ENCODE results near the gene SLC25A12. TPM values are rescaled to one million over a fixed set of nuclear protein-coding genes. Genes with fewer than 3 reads are reported as not detected.

The SLC25A12 gene
- total and polyA plus RNA-seq, 2 donors (not counting 1 experiment from before 2014, with no cell fraction given) = 10.0 to 21.0 TPM

DNA sequence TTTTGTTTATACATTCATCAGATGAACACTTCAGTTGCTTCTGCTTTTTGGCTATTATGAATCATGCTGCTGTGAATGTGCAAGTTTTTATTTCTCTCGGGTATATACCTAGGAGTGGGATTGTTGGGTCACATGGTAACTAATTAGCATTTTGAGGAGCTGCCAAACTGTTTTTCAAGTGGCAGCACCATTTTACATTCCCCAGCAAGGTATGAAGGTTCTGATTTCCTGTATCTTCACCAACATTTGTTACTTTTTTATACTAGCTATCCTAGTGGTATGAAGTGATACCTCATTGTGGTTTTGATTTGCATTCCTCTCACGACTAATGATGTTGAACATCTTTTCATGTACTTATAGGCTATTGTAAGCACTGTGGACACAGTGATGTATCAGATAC is 152.9 kb downstream of the SLC25A12 start:
- H3K27me3 ChIP-seq (replicated peaks in 1 of 4; ENCODE audit: control extremely low read depth in 1 of 4, control insufficient read depth in 3 of 4, insufficient read depth in 4 of 4, low read length in 3 of 4) = no peaks in the 10 kb centered on the region
- CTCF ChIA-PET = interaction anchor here (1.1 to 1.7 kb wide), 2 partner anchors 12 to 38 kb away, joined by 3 to 4 read pairs; no protein-coding TSS in a partner anchor
- intact Hi-C loops (cut with micrococcal nuclease) = no loop called here
- peak overlapping the region; percentile 13 for H3K4me2 ChIP-seq (replicated peaks; ENCODE audit: low read depth, low read length, poor library complexity, severe bottlenecking)
- H3K4me3 ChIP-seq (ENCODE audit: control extremely low read depth in 1 of 5, extremely low read depth in 1 of 5, insufficient read depth in 1 of 5, low read depth in 2 of 5, low read length in 4 of 5) = no peak overlapping the region
- Mint-ChIP-seq H3K4me1 (peaks cover 28% of the 10 kb centered on the region), H3K27me3 (no peaks in the 10 kb centered on the region), H3K4me3 (peak overlapping the region; percentile 25), H3K9me3 (ENCODE audit: insufficient read depth) (peaks cover 3% of the 10 kb centered on the region), H3K27ac (no peak overlapping the region)
- no peak overlapping the region for H2AFZ ChIP-seq (ENCODE audit: insufficient read depth, low read depth, low read length, poor library complexity, severe bottlenecking)
- DNase-seq (peak; percentile 41), ATAC-seq (ENCODE audit: low read depth) (peak; percentile 70)
- peaks cover 8 to 30% of the 10 kb centered on the region in 2 experiments for H3K36me3 ChIP-seq (replicated peaks in 1 of 2; ENCODE audit: control extremely low read depth in 1 of 2, control insufficient read depth in 1 of 2, extremely low read depth in 1 of 2, insufficient read depth in 2 of 2, low read length in 1 of 2)
- TF ChIP-seq EZH2 (IDR thresholded peaks at IDR 0.05; ENCODE audit: borderline replicate concordance, insufficient read depth, low read depth, low read length, poor library complexity, severe bottlenecking) = no peak
- TF ChIP-seq, protein P1, sequence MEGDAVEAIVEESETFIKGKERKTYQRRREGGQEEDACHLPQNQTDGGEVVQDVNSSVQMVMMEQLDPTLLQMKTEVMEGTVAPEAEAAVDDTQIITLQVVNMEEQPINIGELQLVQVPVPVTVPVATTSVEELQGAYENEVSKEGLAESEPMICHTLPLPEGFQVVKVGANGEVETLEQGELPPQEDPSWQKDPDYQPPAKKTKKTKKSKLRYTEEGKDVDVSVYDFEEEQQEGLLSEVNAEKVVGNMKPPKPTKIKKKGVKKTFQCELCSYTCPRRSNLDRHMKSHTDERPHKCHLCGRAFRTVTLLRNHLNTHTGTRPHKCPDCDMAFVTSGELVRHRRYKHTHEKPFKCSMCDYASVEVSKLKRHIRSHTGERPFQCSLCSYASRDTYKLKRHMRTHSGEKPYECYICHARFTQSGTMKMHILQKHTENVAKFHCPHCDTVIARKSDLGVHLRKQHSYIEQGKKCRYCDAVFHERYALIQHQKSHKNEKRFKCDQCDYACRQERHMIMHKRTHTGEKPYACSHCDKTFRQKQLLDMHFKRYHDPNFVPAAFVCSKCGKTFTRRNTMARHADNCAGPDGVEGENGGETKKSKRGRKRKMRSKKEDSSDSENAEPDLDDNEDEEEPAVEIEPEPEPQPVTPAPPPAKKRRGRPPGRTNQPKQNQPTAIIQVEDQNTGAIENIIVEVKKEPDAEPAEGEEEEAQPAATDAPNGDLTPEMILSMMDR (IDR thresholded peaks at IDR 0.05) = no peak
- peaks cover 2 to 6% (median 2%) of the 10 kb centered on the region in 3 donors for H3K9me3 ChIP-seq (ENCODE audit: control extremely low read depth in 1 of 3, control insufficient read depth in 2 of 3, insufficient read depth in 1 of 3, low read length in 2 of 3)
- H4K20me1 ChIP-seq (ENCODE audit: control insufficient read depth, insufficient read depth, low read length, poor library complexity, severe bottlenecking) = peaks cover 6% of the 10 kb centered on the region
- peak overlapping the region in 1 of 2 donors; percentile 33 for H3K27ac ChIP-seq (ENCODE audit: low read length in 2 of 2)
- H3K9ac ChIP-seq (ENCODE audit: low read length) = no peak overlapping the region
- H3K79me2 ChIP-seq (ENCODE audit: control insufficient read depth, insufficient read depth, low read length) = peaks cover 3% of the 10 kb centered on the region
- peaks cover 28 to 30% of the 10 kb centered on the region in 2 donors for H3K4me1 ChIP-seq (ENCODE audit: control insufficient read depth in 2 of 2, insufficient read depth in 2 of 2, low read length in 2 of 2)
- POLR2A ChIA-PET = interaction anchor here (0.7 kb wide), 1 partner anchor 123 kb away, joined by 6 read pairs; no protein-coding TSS in a partner anchor
- WGBS (ENCODE audit: insufficient coverage) = no CpG with 5 or more reads among the region's 2 CpGs

GRCh38 chr2:171735991-171736710 is 157.9 kb downstream of the SLC25A12 start:
- TF ChIP-seq, protein P1 (IDR thresholded peaks at IDR 0.05) = no peak
- no peak for TF ChIP-seq EZH2 (IDR thresholded peaks at IDR 0.05; ENCODE audit: borderline replicate concordance, insufficient read depth, low read depth, low read length, poor library complexity, severe bottlenecking)

More at GRCh38 chr2:171735991-171736710, 157.9 kb downstream of the SLC25A12 start:
- WGBS (ENCODE audit: insufficient coverage) = 100% methylated on average over 1 of the region's 4 CpGs
- Histone ChIP-seq H3K4me3 (ENCODE audit: control extremely low read depth in 1 of 5, extremely low read depth in 1 of 5, insufficient read depth in 1 of 5, low read depth in 2 of 5, low read length in 4 of 5) (no peak overlapping the region), H3K27ac (ENCODE audit: low read length in 2 of 2) (no peak overlapping the region), H3K27me3 (replicated peaks in 1 of 4; ENCODE audit: control extremely low read depth in 1 of 4, control insufficient read depth in 3 of 4, insufficient read depth in 4 of 4, low read length in 3 of 4) (no peaks in the 10 kb centered on the region), H3K79me2 (ENCODE audit: control insufficient read depth, insufficient read depth, low read length) (no peaks in the 10 kb centered on the region), H4K20me1 (ENCODE audit: control insufficient read depth, insufficient read depth, low read length, poor library complexity, severe bottlenecking) (peaks cover 7% of the 10 kb centered on the region), H3K36me3 (replicated peaks in 1 of 2; ENCODE audit: control extremely low read depth in 1 of 2, control insufficient read depth in 1 of 2, extremely low read depth in 1 of 2, insufficient read depth in 2 of 2, low read length in 1 of 2) (peaks cover 9 to 40% of the 10 kb centered on the region in 2 experiments), H3K4me1 (ENCODE audit: control insufficient read depth in 2 of 2, insufficient read depth in 2 of 2, low read length in 2 of 2) (peaks cover 5 to 6% of the 10 kb centered on the region in 2 donors), H3K9ac (ENCODE audit: low read length) (no peak overlapping the region), H3K4me2 (replicated peaks; ENCODE audit: low read depth, low read length, poor library complexity, severe bottlenecking) (no peak overlapping the region), H3K9me3 (ENCODE audit: control extremely low read depth in 1 of 3, control insufficient read depth in 2 of 3, insufficient read depth in 1 of 3, low read length in 2 of 3) (peaks cover 0 to 2% (median 0%) of the 10 kb centered on the region in 3 donors), H2AFZ (ENCODE audit: insufficient read depth, low read depth, low read length, poor library complexity, severe bottlenecking) (no peak overlapping the region)
- Mint-ChIP-seq H3K4me3 (no peak overlapping the region), H3K27ac (no peak overlapping the region), H3K9me3 (ENCODE audit: insufficient read depth) (peaks cover 3% of the 10 kb centered on the region), H3K27me3 (no peaks in the 10 kb centered on the region), H3K4me1 (peaks cover 5% of the 10 kb centered on the region)
- intact Hi-C loops (cut with micrococcal nuclease) = no loop called here
- ATAC-seq (ENCODE audit: low read depth) (no peak), DNase-seq (no peak)
- CTCF ChIA-PET = interaction anchor here (0.6 kb wide), 1 partner anchor 102 kb away, joined by 3 read pairs; no protein-coding TSS in a partner anchor
- POLR2A ChIA-PET = no interaction called here
